Lower leg skin (tissue), 3 donors: ENCODE data around the gene MTMR3.

Experiments
- CTCF ChIP-seq, 3 donors: fragments of 450-650 bp; IDR thresholded peaks; one replicate each; pipeline ENCODE4 v1.5.1; 2016; ENCODE audit warnings: antibody characterized with exemption in 3 of 3, mild to moderate bottlenecking in 3 of 3, moderate library complexity in 2 of 3
- POLR2A ChIP-seq, 2 donors: fragments of 450-650 bp; IDR thresholded peaks; one replicate each; pipeline ENCODE4 v1.6.1; 2016 to 2017; ENCODE audit warnings: antibody characterized with exemption in 2 of 2, mild to moderate bottlenecking in 1 of 2, moderate library complexity in 1 of 2

DNA sequence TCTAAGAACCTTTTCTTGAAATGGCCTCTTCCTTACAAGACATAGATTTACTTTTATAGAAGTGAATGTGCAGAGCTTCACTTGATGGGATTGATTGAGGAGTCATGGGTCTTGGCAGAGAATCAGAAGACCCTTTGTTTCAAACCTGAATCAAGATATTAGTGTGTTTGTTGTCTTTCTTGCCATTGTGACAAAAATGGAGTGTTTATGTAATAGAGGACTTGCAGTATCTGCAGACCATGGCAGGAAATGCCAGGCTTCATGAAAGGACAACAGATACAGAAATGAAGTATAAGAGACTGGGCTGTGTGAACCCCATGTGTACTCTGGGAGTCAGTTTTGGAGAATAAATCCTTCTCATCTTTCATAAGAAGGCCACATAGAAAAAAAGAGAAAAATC lies 124.4 kb downstream of the MTMR3 start:
- TF ChIP-seq CTCF (IDR thresholded peaks at IDR 0.05) (no peak), POLR2A (IDR thresholded peaks at IDR 0.05) (no peak)
